Gastrocnemius medialis (tissue), 4 donors: ENCODE data around the gene LAMA1. TPM values are rescaled to one million over a fixed set of nuclear protein-coding genes. Genes with fewer than 3 reads are reported as not detected.
A peak's percentile ranks its signal among the peaks of the same experiment; 100 is the strongest.

Experiments
- ATAC-seq, 2 donors: fragments of 150-250 bp; one replicate each; pipeline ENCODE4 v1.9.1; 2016
- DNase-seq, 2 donors: peaks; one replicate each; pipeline ENCODE4 v3.0.0-alpha.2; 2019
- H3K27ac ChIP-seq, 4 donors: fragments of 200-600 bp; sonication (generic); 1 replicate in 1 of 4; 2 replicates in 3 of 4; pipeline ENCODE4 v1.5.1; 2016 to 2018; ENCODE audit warnings: mild to moderate bottlenecking in 2 of 4, moderate library complexity in 1 of 4
- H3K27me3 ChIP-seq, 3 donors: fragments of 200-600 bp; sonication (generic) in 2 of 3; 1 replicate in 1 of 3; 2 replicates in 2 of 3; pipeline versions ENCODE4 v1.5.1 to v1.6.0; 2016 to 2019; ENCODE audit warnings: mild to moderate bottlenecking in 1 of 3, moderate library complexity in 1 of 3
- H3K36me3 ChIP-seq, 2 donors: fragments of 200-600 bp; sonication (generic) in 1 of 2; one replicate each; pipeline ENCODE4 v1.5.1; 2017 to 2018
- H3K4me1 ChIP-seq, 2 donors: fragments of 200-600 bp; sonication (generic) in 1 of 2; one replicate each; pipeline ENCODE4 v1.5.1; 2016 to 2017; ENCODE audit warnings: mild to moderate bottlenecking in 2 of 2
- H3K4me3 ChIP-seq, 4 donors: fragments of 200-600 bp; sonication (generic) in 3 of 4; 1 replicate in 1 of 4; 2 replicates in 3 of 4; pipeline ENCODE4 v1.5.1; 2016 to 2019; ENCODE audit warnings: mild to moderate bottlenecking in 2 of 4
- H3K9me3 ChIP-seq, 3 donors: fragments of 200-600 bp; sonication (generic) in 2 of 3; 1 replicate in 1 of 3; 2 replicates in 2 of 3; pipeline ENCODE4 v1.5.1; 2016 to 2019
- POLR2A ChIP-seq, 2 donors: fragments of 450-650 bp; IDR thresholded peaks; one replicate each; pipeline ENCODE4 v1.6.1; 2017; ENCODE audit warnings: antibody characterized with exemption in 2 of 2, mild to moderate bottlenecking in 2 of 2, moderate library complexity in 2 of 2
- in situ Hi-C, 4 donors: fragments of 200-750 bp; cut with MboI; loops; one replicate each; pipeline versions ENCODE4 v1.15.0 to v1.8.0; 2017; ENCODE audit warnings: low sequenced_read_pairs in 4 of 4
- intact Hi-C: fragments of 100-400 bp; cut with DNase I; formaldehyde crosslinking; loops from one replicate; pipeline ENCODE4 v1.15.1; 2023; ENCODE audit warnings: low total_unique reads
- total RNA-seq, 4 donors: library from RNA; depleted of rRNA; stranded (reverse); fragments of >200 nt; gene quantifications; one replicate each; pipeline versions ENCODE4 v1.1.0 to v1.2.3, GENCODE V29; 2016
- TF ChIP-seq, protein P1 (sequence below), 5 experiments: fragments of 450-650 bp in 3 of 5; fragments of 200-600 bp in 2 of 5; sonication (generic) in 2 of 5; IDR thresholded peaks in 4 of 5; conservative IDR thresholded peaks in 1 of 5; 1 replicate in 4 of 5; 2 replicates in 1 of 5; pipeline ENCODE4 v1.5.1; 2016 to 2019; ENCODE audit warnings: antibody characterized with exemption in 5 of 5, mild to moderate bottlenecking in 3 of 5, moderate library complexity in 3 of 5

The LAMA1 gene
- total RNA-seq, 4 donors from 2014 or later = 0.05 to 0.44 (median 0.09) TPM

DNA sequence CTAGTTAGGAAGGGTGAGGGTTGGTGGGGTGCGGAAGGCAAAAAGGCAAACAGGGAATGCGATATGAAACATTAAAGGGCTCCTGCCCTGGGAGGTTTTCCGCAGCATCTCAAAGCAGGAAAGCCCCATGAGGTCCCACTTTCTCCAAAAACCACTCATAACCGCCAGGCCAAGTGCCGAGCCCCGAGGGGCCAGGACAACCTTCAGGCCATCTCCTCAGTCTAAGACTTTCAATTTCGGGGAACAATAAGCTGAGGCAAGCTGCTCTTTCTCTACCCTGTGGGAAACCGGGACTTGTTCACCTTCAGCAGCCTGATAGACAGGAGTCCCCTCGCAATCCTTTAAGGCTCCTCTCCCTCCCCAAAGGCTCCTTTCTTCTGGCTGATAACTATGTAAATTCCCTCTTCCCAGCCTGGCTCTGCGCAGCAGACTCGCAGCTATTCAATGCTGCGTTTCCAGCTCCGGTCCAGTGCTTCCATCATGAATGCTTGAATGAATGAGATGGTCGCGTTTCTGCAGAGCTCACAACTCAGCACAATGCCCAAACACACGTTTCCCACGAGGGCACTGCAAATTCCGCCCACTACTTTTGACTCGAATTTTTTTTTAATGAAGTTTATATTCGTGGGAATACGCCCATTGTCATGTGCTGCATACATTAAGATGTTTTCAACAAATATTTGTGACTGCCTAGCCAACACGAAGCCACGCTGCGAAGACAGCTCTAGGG lies 1.4 kb downstream of the LAMA1 start:
- peaks cover 10 to 15% of the 10 kb centered on the region in 2 donors for H3K4me1 ChIP-seq
- H3K9me3 ChIP-seq = no peaks in the 10 kb centered on the region
- no peaks in the 10 kb centered on the region for H3K36me3 ChIP-seq
- peaks cover 31 to 62% (median 50%) of the 10 kb centered on the region in 3 donors for H3K27me3 ChIP-seq
- DNase-seq = no peak
- TF ChIP-seq, protein P1, sequence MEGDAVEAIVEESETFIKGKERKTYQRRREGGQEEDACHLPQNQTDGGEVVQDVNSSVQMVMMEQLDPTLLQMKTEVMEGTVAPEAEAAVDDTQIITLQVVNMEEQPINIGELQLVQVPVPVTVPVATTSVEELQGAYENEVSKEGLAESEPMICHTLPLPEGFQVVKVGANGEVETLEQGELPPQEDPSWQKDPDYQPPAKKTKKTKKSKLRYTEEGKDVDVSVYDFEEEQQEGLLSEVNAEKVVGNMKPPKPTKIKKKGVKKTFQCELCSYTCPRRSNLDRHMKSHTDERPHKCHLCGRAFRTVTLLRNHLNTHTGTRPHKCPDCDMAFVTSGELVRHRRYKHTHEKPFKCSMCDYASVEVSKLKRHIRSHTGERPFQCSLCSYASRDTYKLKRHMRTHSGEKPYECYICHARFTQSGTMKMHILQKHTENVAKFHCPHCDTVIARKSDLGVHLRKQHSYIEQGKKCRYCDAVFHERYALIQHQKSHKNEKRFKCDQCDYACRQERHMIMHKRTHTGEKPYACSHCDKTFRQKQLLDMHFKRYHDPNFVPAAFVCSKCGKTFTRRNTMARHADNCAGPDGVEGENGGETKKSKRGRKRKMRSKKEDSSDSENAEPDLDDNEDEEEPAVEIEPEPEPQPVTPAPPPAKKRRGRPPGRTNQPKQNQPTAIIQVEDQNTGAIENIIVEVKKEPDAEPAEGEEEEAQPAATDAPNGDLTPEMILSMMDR (IDR thresholded peaks at IDR 0.05 in 4 of 5, conservative IDR thresholded peaks at IDR 0.05 in 1 of 5) = no peak
- TF ChIP-seq POLR2A (IDR thresholded peaks at IDR 0.05) = no peak
- H3K4me3 ChIP-seq = peak overlapping the region; percentile 43 to 65 (median 52)
- no peak for ATAC-seq
- in situ Hi-C loops = no loop called here
- H3K27ac ChIP-seq = no peak overlapping the region
- intact Hi-C loops = no loop called here

DNA sequence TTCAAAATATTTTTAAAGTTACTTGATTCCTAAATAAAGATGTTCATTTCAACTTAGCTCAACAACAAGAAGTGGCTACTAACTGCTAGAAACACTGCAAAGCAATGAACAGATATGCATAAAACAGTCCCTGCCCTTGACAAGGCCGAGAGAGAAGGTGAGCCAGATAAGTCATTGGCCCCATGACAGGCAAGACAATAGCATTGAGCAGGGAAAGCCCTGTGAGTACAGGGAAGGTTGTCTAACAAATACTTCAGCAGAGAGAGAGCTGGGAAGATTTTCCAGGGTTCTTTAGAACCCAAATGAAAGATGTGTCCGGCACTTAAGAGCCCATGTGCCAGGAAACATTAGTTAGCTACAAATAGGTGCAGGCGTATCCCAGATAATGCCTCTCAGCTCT lies 4.7 kb downstream of the LAMA1 start:
- DNase-seq (no peak), ATAC-seq (no peak)
- Histone ChIP-seq H3K27me3 (peaks cover 31 to 46% (median 42%) of the 10 kb centered on the region in 3 donors), H3K9me3 (no peaks in the 10 kb centered on the region), H3K27ac (no peak overlapping the region), H3K36me3 (no peaks in the 10 kb centered on the region), H3K4me1 (peaks cover 10 to 15% of the 10 kb centered on the region in 2 donors), H3K4me3 (no peak overlapping the region)
- in situ Hi-C loops = no loop called here
- TF ChIP-seq, protein P1 (IDR thresholded peaks at IDR 0.05 in 4 of 5, conservative IDR thresholded peaks at IDR 0.05 in 1 of 5) = no peak
- TF ChIP-seq POLR2A (IDR thresholded peaks at IDR 0.05) = no peak
- intact Hi-C loops = no loop called here

GRCh38 chr18:7111134-7111533 lies 6.5 kb downstream of the LAMA1 start:
- ATAC-seq (no peak), DNase-seq (no peak)
- peaks cover 2 to 3% of the 10 kb centered on the region in 2 donors for H3K4me1 ChIP-seq
- in situ Hi-C loops (no loop called here), intact Hi-C loops (no loop called here)
- H3K4me3 ChIP-seq = no peak overlapping the region
- H3K27me3 ChIP-seq = peaks cover 16 to 29% (median 28%) of the 10 kb centered on the region in 3 donors
- TF ChIP-seq, protein P1 (IDR thresholded peaks at IDR 0.05 in 4 of 5, conservative IDR thresholded peaks at IDR 0.05 in 1 of 5) = no peak
- TF ChIP-seq POLR2A (IDR thresholded peaks at IDR 0.05) = no peak
- no peaks in the 10 kb centered on the region for H3K9me3 ChIP-seq
- H3K36me3 ChIP-seq = no peaks in the 10 kb centered on the region
- no peak overlapping the region for H3K27ac ChIP-seq

- TF ChIP-seq, protein P1 (IDR thresholded peaks at IDR 0.05 in 4 of 5, conservative IDR thresholded peaks at IDR 0.05 in 1 of 5) = no peak
- TF ChIP-seq POLR2A (IDR thresholded peaks at IDR 0.05) = no peak
- H3K27me3 ChIP-seq = no peaks in the 10 kb centered on the region
- no peaks in the 10 kb centered on the region for H3K36me3 ChIP-seq
- in situ Hi-C loops = no loop called here
- no peak for DNase-seq
- ATAC-seq = no peak
- H3K27ac ChIP-seq = no peak overlapping the region
- intact Hi-C loops = no loop called here
- H3K9me3 ChIP-seq = no peaks in the 10 kb centered on the region
- H3K4me1 ChIP-seq = no peaks in the 10 kb centered on the region
- H3K4me3 ChIP-seq = no peak overlapping the region
Measured at GRCh38 chr18:7105943-7106342, 11.7 kb downstream of the LAMA1 start.
